Measurements from ENCODE around the gene HACD4. TPM values are rescaled to one million over a fixed set of nuclear protein-coding genes. Genes with fewer than 3 reads are reported as not detected.

Gene HACD4
- total RNA-seq, 1 donor from 2014 or later: 0.72 TPM

GRCh38 chr9:21070906-21071305 lies 39.5 kb upstream of the HACD4 start:
- Mint-ChIP-seq H3K4me3 (ENCODE audit: low read depth) (no peak overlapping the region), H3K36me3 (ENCODE audit: insufficient read depth) (no peaks in the 10 kb centered on the region), H3K9me3 (ENCODE audit: low read depth) (peaks cover 4% of the 10 kb centered on the region), H3K27ac (no peak overlapping the region), H3K4me1 (ENCODE audit: low read depth) (peaks cover 11% of the 10 kb centered on the region), H3K27me3 (no peaks in the 10 kb centered on the region)
- TF ChIP-seq, protein P1, sequence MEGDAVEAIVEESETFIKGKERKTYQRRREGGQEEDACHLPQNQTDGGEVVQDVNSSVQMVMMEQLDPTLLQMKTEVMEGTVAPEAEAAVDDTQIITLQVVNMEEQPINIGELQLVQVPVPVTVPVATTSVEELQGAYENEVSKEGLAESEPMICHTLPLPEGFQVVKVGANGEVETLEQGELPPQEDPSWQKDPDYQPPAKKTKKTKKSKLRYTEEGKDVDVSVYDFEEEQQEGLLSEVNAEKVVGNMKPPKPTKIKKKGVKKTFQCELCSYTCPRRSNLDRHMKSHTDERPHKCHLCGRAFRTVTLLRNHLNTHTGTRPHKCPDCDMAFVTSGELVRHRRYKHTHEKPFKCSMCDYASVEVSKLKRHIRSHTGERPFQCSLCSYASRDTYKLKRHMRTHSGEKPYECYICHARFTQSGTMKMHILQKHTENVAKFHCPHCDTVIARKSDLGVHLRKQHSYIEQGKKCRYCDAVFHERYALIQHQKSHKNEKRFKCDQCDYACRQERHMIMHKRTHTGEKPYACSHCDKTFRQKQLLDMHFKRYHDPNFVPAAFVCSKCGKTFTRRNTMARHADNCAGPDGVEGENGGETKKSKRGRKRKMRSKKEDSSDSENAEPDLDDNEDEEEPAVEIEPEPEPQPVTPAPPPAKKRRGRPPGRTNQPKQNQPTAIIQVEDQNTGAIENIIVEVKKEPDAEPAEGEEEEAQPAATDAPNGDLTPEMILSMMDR (IDR thresholded peaks at IDR 0.05; ENCODE audit: unreplicated experiment): no peak
- DNase-seq (ENCODE audit: low spot score, unreplicated experiment): no peak

- peaks cover 9% of the 10 kb centered on the region for H3K4me1 Mint-ChIP-seq (ENCODE audit: low read depth)
- TF ChIP-seq, protein P1 (IDR thresholded peaks at IDR 0.05; ENCODE audit: unreplicated experiment): peak; percentile 32
- peaks cover 4% of the 10 kb centered on the region for H3K9me3 Mint-ChIP-seq (ENCODE audit: low read depth)
- no peaks in the 10 kb centered on the region for H3K36me3 Mint-ChIP-seq (ENCODE audit: insufficient read depth)
- H3K27ac Mint-ChIP-seq: no peak overlapping the region
- H3K4me3 Mint-ChIP-seq (ENCODE audit: low read depth): no peak overlapping the region
- no peak for DNase-seq (ENCODE audit: low spot score, unreplicated experiment)
- H3K27me3 Mint-ChIP-seq: no peaks in the 10 kb centered on the region
Measured at GRCh38 chr9:21070171-21070571, 38.7 kb upstream of the HACD4 start.

- DNase-seq (ENCODE audit: low spot score, unreplicated experiment): no peak
- Mint-ChIP-seq H3K27me3 (no peaks in the 10 kb centered on the region), H3K27ac (no peak overlapping the region), H3K4me1 (ENCODE audit: low read depth) (peaks cover 2% of the 10 kb centered on the region), H3K9me3 (ENCODE audit: low read depth) (no peaks in the 10 kb centered on the region), H3K36me3 (ENCODE audit: insufficient read depth) (no peaks in the 10 kb centered on the region), H3K4me3 (ENCODE audit: low read depth) (no peak overlapping the region)
- TF ChIP-seq, protein P1 (IDR thresholded peaks at IDR 0.05; ENCODE audit: unreplicated experiment): no peak
Measured at GRCh38 chr9:21060919-21061561, 29.6 kb upstream of the HACD4 start.

- Mint-ChIP-seq H3K9me3 (ENCODE audit: low read depth) (no peaks in the 10 kb centered on the region), H3K4me3 (ENCODE audit: low read depth) (no peak overlapping the region)
Measured at GRCh38 chr9:21056931-21057330, 25.5 kb upstream of the HACD4 start.

DNA sequence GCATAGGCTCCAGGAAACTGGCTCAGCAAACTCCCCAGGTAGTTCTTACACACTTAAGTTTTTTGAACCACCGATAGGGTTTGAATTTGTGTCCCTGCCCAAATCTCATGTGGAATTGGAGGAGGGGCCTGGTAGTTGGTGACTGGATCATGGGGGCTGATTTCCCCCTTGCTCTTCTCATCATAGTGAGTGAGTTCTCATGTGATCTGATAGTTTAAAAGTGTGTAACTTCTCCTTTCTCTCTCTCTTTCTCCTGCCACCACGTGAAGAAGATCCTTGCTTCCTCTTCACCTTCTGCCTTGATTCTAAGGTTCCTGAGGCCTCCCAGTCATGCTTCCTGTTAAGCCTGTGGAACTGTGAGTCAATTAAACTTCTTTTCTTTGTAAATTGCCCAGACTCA lies 22.4 kb upstream of the HACD4 start:
- H3K9me3 Mint-ChIP-seq (ENCODE audit: low read depth): no peaks in the 10 kb centered on the region
- H3K4me1 Mint-ChIP-seq (ENCODE audit: low read depth): peaks cover 2% of the 10 kb centered on the region
- H3K27ac Mint-ChIP-seq: no peak overlapping the region
- H3K36me3 Mint-ChIP-seq (ENCODE audit: insufficient read depth): no peaks in the 10 kb centered on the region
- H3K27me3 Mint-ChIP-seq: no peaks in the 10 kb centered on the region
- no peak overlapping the region for H3K4me3 Mint-ChIP-seq (ENCODE audit: low read depth)
- TF ChIP-seq, protein P1 (IDR thresholded peaks at IDR 0.05; ENCODE audit: unreplicated experiment): no peak
- no peak for DNase-seq (ENCODE audit: low spot score, unreplicated experiment)

More at GRCh38 chr9:21056931-21057330, 25.5 kb upstream of the HACD4 start:
- Mint-ChIP-seq H3K4me1 (ENCODE audit: low read depth) (peaks cover 2% of the 10 kb centered on the region), H3K27me3 (no peaks in the 10 kb centered on the region), H3K36me3 (ENCODE audit: insufficient read depth) (no peaks in the 10 kb centered on the region), H3K27ac (no peak overlapping the region)
- TF ChIP-seq, protein P1 (IDR thresholded peaks at IDR 0.05; ENCODE audit: unreplicated experiment): no peak
- no peak for DNase-seq (ENCODE audit: low spot score, unreplicated experiment)
